ENCODE data around the gene TRAK1.

DNA sequence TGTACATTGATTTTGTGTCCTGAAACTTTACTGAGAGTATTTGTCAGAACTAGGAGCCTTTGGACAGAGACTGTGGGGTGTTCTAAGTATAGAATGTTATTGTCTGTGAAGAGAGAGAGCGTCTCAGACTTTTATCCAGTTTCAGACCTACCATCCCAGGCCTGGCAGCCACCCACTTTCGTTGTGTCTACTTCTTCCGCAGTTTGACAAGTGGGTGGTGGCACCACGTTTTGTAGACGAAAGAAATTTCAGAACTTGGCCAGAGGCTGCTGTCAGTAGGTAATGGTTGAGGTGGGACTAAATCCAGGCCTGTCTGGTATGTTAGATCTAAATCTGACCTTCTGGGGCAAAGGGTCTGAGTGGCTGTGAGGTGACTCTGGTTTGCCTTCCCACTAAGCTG lies 13.4 kb upstream of the TRAK1 start:
- TF ChIP-seq, protein P1, sequence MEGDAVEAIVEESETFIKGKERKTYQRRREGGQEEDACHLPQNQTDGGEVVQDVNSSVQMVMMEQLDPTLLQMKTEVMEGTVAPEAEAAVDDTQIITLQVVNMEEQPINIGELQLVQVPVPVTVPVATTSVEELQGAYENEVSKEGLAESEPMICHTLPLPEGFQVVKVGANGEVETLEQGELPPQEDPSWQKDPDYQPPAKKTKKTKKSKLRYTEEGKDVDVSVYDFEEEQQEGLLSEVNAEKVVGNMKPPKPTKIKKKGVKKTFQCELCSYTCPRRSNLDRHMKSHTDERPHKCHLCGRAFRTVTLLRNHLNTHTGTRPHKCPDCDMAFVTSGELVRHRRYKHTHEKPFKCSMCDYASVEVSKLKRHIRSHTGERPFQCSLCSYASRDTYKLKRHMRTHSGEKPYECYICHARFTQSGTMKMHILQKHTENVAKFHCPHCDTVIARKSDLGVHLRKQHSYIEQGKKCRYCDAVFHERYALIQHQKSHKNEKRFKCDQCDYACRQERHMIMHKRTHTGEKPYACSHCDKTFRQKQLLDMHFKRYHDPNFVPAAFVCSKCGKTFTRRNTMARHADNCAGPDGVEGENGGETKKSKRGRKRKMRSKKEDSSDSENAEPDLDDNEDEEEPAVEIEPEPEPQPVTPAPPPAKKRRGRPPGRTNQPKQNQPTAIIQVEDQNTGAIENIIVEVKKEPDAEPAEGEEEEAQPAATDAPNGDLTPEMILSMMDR (IDR thresholded peaks at IDR 0.05) = no peak
- no peak for TF ChIP-seq EZH2 (IDR thresholded peaks at IDR 0.05; ENCODE audit: borderline replicate concordance, insufficient read depth, low read depth, low read length, poor library complexity, severe bottlenecking)

Measured in B cell (primary cell).